Neutrophil (primary cell): ENCODE measurements around the gene YPEL4.
A peak's percentile ranks its signal among the peaks of the same experiment; 100 is the strongest.
"Not testable (repeated sequence)": the region's sequence is repeated elsewhere in the genome, so short reads cannot be mapped to it uniquely, and the experiment has no call there.

ENCODE experiments used
- H3K27ac ChIP-seq: fragments of 200-600 bp; sonication (generic); 2 replicates; pipeline ENCODE4 v1.5.1; 2016; ENCODE audit warnings: mild to moderate bottlenecking, moderate library complexity
- H3K27me3 ChIP-seq: fragments of 200-600 bp; sonication (generic); 2 replicates; pipeline ENCODE4 v1.6.0; 2016; ENCODE audit warnings: mild to moderate bottlenecking
- H3K36me3 ChIP-seq: fragments of 200-600 bp; sonication (generic); 2 replicates; pipeline ENCODE4 v1.5.1; 2017
- H3K4me1 ChIP-seq, 2 experiments: fragments of 200-600 bp in 1 of 2; sonication (generic) in 1 of 2; 1 replicate in 1 of 2; 2 replicates in 1 of 2; pipeline versions ENCODE4 v1.5.1 to v1.6.1; 2013 to 2016; ENCODE audit warnings: low read depth in 1 of 2, low read length in 1 of 2, mild to moderate bottlenecking in 1 of 2, moderate library complexity in 1 of 2; ENCODE audit not compliant: control insufficient read depth in 1 of 2, insufficient read depth in 1 of 2
- H3K4me3 ChIP-seq, 2 experiments: fragments of 200-600 bp in 1 of 2; sonication (generic) in 1 of 2; 1 replicate in 1 of 2; 2 replicates in 1 of 2; pipeline ENCODE4 v1.5.1; 2013 to 2016; ENCODE audit warnings: low read depth in 1 of 2, low read length in 1 of 2, mild to moderate bottlenecking in 1 of 2, moderate library complexity in 1 of 2
- H3K9me3 ChIP-seq: fragments of 200-600 bp; sonication (generic); 2 replicates; pipeline ENCODE4 v1.5.1; 2016
- CTCF ChIP-seq: fragments of 200-600 bp; sonication (generic); IDR thresholded peaks from 2 replicates; pipeline ENCODE4 v1.5.1; 2016; ENCODE audit warnings: antibody characterized with exemption

YPEL4 gene

GRCh38 chr11:57656885-57657193, 7.1 kb upstream of the YPEL4 start:
- H3K4me1 ChIP-seq = peaks cover 29 to 35% of the 10 kb centered on the region in 2 experiments
- no peak for TF ChIP-seq CTCF
- peak overlapping the region; percentile 84 for H3K27ac ChIP-seq
- no peaks in the 10 kb centered on the region for H3K9me3 ChIP-seq
- peaks cover 6% of the 10 kb centered on the region for H3K27me3 ChIP-seq
- peak overlapping the region; percentile 79 to 88 for H3K4me3 ChIP-seq
- peaks cover 27% of the 10 kb centered on the region for H3K36me3 ChIP-seq

GRCh38 chr11:57653163-57653562, 3.5 kb upstream of the YPEL4 start:
- peak overlapping the region; percentile 43 for H3K27ac ChIP-seq
- no peak for TF ChIP-seq CTCF
- no peaks in the 10 kb centered on the region for H3K36me3 ChIP-seq
- H3K27me3 ChIP-seq = peaks cover 42% of the 10 kb centered on the region
- H3K4me3 ChIP-seq = no peak overlapping the region
- peaks cover 24 to 31% of the 10 kb centered on the region in 2 experiments for H3K4me1 ChIP-seq
- no peaks in the 10 kb centered on the region for H3K9me3 ChIP-seq

GRCh38 chr11:57652662-57653061, 3.0 kb upstream of the YPEL4 start:
- peaks cover 47% of the 10 kb centered on the region for H3K27me3 ChIP-seq

GRCh38 chr11:57652230-57652629, 2.5 kb upstream of the YPEL4 start:
- Histone ChIP-seq H3K27me3 (peaks cover 52% of the 10 kb centered on the region), H3K4me3 (peak overlapping the region; percentile 44 to 47), H3K4me1 (peaks cover 20 to 25% of the 10 kb centered on the region in 2 experiments)
- not testable (repeated sequence) for H3K36me3 ChIP-seq, H3K9me3 ChIP-seq, H3K27ac ChIP-seq

More at GRCh38 chr11:57652662-57653061, 3.0 kb upstream of the YPEL4 start:
- Histone ChIP-seq H3K27ac (peak overlapping the region; percentile 43), H3K36me3 (no peaks in the 10 kb centered on the region), H3K4me3 (peak overlapping the region; percentile 44 to 47), H3K4me1 (peaks cover 20 to 26% of the 10 kb centered on the region in 2 experiments), H3K9me3 (no peaks in the 10 kb centered on the region)
- TF ChIP-seq CTCF = no peak

- H3K4me3 ChIP-seq = no peak overlapping the region
- peaks cover 60% of the 10 kb centered on the region for H3K27me3 ChIP-seq
- TF ChIP-seq CTCF = no peak
- no peaks in the 10 kb centered on the region for H3K36me3 ChIP-seq
- peaks cover 15 to 19% of the 10 kb centered on the region in 2 experiments for H3K4me1 ChIP-seq
- no peak overlapping the region for H3K27ac ChIP-seq
- H3K9me3 ChIP-seq = no peaks in the 10 kb centered on the region
Measured at GRCh38 chr11:57651408-57651807, 1.7 kb upstream of the YPEL4 start.

GRCh38 chr11:57650739-57651090, 1.0 kb upstream of the YPEL4 start:
- Histone ChIP-seq H3K27me3 (peaks cover 67% of the 10 kb centered on the region), H3K4me3 (no peak overlapping the region), H3K9me3 (no peaks in the 10 kb centered on the region), H3K27ac (no peak overlapping the region), H3K4me1 (peaks cover 15 to 19% of the 10 kb centered on the region in 2 experiments), H3K36me3 (no peaks in the 10 kb centered on the region)
- TF ChIP-seq CTCF = no peak
